COLO668 (cell line): Measurements from ENCODE around the gene ATF5.
A peak's percentile ranks its signal among the peaks of the same experiment; 100 is the strongest.
"Not testable (repeated sequence)": the region's sequence is repeated elsewhere in the genome, so short reads cannot be mapped to it uniquely, and the experiment has no call there.

Experiments used
- DNase-seq: peaks from one replicate; lab custom pipeline; 2025; ENCODE audit not compliant: unreplicated experiment; lab: John Stamatoyannopoulos, UW

ATF5 gene

DNA sequence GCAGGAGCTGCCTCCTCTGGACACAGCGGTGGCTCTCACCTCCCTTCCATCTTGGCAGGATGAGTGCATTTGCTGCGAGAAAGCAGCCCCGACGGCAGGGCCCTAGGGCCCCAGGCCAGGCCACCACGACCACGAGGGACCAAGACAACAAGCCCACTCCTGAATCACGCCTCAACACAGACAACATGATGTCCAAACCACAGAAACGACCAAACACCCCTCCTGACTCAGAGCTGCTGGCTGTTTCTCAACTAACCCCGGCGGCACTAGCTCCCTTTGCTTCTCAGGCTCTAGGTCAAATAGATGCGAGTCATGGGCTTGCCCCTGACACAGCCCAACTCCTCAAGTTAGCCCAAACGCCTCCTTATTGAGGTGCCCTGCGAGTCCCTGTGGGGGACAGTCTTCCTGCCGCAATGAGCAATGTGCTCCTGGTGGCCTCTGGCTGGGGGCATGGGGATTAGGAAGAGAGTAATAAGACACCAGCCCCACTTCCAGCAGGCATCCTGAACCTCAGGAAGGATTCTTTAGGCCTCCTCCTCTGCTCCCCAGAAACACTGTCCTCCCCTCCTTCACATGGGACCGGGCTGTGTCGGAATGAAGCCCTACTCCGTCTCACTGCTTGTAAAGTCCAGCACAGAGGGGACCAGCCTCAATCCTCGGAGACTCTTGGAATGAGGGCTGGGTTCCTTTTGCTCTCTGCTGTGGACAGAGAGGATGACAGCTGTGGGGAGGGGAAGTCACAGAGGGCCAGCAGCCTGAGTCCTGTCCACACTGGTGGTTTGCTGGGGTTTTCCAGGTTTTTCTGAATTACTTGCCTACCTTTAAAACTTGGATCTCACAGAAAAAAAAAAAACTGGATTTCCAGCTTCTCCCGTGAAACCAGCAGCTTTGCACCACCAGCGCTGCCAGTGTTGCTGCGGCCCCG, 6.9 kb upstream of the ATF5 start:
- DNase-seq = no peak

DNA sequence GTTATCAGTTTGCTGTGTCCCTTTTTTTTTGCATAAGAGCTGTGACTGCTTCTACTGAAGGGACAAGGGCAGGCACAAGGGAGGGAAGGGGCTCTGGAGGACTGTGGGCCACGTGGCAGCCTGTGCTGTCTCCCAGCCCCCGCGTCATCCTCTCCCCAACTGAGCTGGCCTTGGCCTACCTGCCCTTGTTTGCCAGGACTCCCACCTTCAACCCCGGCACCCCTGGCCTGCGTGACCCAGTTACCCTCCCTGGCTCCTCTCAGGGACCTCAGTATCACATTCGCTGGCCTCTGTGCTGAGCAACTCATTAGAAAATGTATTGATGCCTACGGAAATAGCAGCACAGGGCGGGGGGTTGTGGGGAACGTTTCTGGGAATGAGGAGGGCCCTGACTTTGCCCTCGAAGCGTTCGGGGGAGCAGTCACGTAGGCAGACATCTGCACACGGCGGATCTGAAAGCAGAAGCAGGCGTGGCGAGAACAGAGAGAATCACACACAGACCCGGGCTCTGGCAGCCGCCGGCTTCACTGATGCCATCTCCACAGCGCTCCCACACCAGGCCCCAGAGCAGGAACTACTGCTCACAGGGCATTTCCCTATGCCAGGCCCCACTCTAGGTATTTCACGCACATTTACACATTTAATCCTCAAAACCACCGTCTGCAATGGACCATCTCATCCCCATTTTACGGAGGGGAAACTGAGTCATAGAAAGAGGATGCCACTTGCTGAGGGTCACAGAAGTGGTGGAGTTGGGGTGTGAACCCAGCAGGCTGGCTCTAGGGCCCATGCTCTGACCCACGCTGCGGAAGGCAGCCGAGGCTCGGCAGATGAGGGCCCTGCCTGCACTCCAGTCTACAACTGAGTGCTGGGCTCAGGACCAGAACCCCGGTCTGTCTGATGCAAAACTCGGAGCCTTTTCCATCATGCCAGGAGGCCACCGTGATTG, 5.7 kb upstream of the ATF5 start:
- DNase-seq = no peak

- no peak for DNase-seq
Observed at GRCh38 chr19:49924004-49924880, 4.8 kb upstream of the ATF5 start.

- DNase-seq = not testable (repeated sequence)
Observed at GRCh38 chr19:49924881-49925210, 4.2 kb upstream of the ATF5 start.

GRCh38 chr19:49925486-49925885, 3.5 kb upstream of the ATF5 start:
- no peak for DNase-seq

- DNase-seq = no peak
Observed at GRCh38 chr19:49926515-49926914, 2.5 kb upstream of the ATF5 start.

DNA sequence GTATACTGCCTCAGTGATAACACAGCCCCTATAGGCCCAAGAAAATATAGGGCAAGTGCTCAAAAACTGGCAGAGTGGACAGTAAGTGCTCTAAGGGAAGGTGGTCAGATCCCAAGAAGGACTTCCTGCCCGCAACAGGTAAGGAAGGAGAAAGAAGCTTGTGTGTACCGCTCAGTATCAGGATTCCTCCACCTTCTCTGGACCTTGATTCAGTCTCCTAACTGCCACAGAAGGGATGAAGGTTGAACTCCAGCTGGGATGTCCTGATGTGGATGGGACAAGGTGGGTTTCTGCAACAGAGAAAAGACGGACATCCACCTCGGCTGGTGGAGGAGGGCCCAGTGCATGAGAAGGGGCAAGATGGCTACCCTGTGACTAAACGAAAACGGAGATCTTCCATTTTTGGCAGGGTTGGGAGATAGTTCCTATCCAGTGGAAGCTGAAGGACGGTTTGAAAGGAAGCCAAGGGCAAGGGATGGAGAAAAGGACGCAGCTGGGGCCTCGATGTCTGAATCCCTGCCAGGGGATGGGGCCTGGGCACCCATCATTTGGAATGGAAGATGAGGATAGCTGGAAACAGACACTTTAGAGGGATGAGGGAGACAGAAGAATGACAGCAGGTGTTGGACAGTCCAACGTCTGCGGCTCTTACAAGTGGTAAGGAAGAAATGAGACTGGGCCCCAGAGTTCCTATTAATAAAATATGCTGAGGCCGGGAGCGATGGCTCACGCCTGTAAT, 1.3 kb upstream of the ATF5 start:
- no peak for DNase-seq

GRCh38 chr19:49929611-49930482, 842 bp downstream of the ATF5 start:
- DNase-seq = peak; percentile 91

DNA sequence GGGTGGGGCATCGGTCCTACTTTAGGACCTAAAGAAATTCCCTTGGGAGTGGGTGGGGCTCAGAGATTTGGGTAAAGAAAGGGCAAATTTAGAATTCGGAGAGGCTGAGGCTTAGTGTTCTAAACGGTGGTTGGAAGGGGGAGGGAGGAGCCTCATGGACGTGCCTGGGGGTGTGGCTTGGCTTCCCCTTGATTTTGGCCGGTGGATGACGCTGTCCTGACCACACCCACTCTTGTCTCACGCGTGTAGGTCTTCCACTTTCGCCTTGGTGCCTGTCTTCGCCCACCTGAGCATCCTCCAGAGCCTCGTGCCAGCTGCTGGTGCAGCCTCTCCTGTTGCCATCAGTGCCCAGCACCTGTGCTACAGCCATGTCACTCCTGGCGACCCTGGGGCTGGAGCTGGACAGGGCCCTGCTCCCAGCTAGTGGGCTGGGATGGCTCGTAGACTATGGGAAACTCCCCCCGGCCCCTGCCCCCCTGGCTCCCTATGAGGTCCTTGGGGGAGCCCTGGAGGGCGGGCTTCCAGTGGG, 1.5 kb downstream of the ATF5 start:
- no peak for DNase-seq

DNA sequence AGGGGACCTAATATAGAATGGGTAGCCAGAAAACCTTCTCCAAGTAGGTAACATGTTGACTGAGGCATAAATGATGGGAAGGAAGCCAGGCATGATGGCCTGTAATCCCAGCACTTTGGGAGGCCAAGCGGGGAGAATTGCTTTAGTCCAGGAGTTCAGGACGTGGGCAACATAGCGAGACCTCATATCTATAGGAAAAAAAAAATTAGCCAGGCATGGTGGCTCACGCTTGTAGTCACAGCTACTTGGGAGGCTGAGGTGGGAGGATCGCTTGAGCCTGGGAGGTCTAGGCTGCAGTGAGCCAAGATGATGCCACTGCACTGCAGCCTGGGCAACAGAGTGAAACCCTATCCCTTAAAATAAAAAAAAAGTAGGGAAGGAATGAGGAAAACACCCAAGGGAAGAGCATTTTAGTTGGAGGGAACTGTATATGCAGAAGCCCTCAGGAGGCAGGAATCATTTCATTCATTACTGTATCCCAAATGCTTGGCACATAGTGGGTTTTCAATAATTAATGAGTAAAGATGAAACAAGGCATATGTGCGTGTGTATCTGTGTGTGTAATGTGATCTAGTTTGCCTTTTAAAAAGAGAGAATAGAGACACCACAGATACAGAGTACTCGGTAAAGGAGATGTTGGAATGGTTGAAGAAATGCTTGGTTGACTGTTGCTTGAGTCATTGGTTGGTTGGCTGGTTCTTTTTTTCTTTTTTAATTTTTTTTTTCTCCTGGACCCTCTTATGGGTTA, 2.5 kb downstream of the ATF5 start:
- DNase-seq = no peak

DNA sequence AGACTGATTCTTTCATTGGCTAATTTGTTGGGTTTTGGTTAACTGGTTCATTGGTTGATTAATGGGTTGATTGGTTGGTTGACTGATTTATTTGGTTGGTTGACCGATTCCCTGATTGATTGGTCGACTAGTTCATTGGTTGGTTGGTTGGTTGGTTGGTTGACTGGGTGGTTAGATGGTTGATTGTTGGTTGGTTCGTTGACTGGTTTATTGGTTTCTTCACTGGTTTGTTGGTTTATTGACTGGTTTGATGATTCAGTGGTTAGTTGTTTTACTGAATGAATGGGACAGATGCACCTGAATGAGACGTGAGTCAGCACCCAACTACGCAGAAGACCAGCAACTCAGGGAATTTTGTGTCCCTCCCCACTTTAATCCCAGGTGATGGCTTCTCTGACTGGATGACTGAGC, 3.0 kb downstream of the ATF5 start:
- DNase-seq = no peak

GRCh38 chr19:49932731-49933131, 3.7 kb downstream of the ATF5 start:
- DNase-seq = no peak

GRCh38 chr19:49933643-49934042, 4.6 kb downstream of the ATF5 start:
- no peak for DNase-seq

DNA sequence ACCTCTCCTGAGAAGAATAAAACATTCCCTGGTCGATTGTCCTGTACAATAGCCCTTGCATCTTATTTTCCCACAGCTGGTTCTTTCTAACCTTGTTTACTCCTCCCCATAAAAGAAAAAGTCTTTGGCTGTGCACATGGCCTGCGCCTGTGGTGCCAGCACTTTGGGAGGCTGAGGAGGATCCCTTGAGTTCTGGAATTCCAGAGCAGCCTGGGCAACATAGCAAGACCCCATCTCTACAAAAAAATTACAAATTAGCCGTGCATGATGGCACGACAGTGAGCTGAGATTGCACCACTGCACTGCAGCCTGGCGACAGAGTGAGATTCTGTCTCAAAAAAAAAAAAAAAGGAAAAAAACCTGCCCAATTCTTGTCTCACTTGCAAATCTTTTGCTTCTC, 7.5 kb downstream of the ATF5 start:
- DNase-seq = no peak

DNA sequence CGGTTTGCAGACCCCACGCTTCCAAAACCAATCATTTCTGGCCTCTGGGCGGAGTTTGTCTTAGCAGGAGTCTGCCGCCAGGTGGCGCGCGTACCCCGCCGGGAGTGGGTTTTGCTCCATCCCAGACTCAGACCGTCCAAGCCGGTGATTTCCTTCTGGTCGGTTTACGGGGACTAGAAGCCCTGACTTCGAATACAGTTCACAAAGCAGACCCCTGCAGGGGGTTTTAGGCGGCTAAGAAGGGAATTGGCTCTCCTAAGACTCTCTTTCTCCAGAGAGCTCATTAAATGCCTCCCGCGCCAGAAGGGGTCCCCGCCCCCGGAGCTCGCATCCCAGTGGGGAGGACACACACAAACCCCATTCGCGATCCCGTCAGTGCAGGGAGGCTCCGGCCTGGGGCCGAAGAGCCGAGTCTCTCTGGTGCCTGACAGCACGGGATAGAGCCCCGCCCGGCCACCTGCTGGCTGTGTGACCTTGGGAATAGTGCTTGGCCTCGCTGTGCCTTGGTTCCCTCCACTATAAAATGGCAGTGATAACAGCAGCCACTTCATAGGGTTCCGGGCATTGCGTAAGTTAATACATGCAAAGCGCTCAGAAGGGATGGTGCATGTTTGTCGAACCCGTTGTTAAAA, 8.9 kb downstream of the ATF5 start:
- DNase-seq = peak; percentile 73

GRCh38 chr19:49938662-49939061, 9.7 kb downstream of the ATF5 start:
- no peak for DNase-seq

GRCh38 chr19:49939721-49940481, 10.9 kb downstream of the ATF5 start:
- no peak for DNase-seq
